T-helper 1 cell treated with Interleukin-12 subunit alpha and Interleukin-12 subunit beta and Interleukin-4 antibody, amounts not matched to agents 30 ng/mL and 1 ng/mL, for 36 hours (primary cell): Measurements from ENCODE around the gene SYT11. TPM values are rescaled to one million over a fixed set of nuclear protein-coding genes. Genes with fewer than 3 reads are reported as not detected.
"Not testable (repeated sequence)": the region's sequence is repeated elsewhere in the genome, so short reads cannot be mapped to it uniquely, and the experiment has no call there.

Source experiments
- intact Hi-C: fragments of 100-400 bp; cut with micrococcal nuclease; formaldehyde crosslinking; loops from one replicate; pipeline ENCODE4 v1.15.1; 2024
- total RNA-seq: library from RNA; stranded (reverse); gene quantifications from 2 replicates; pipeline ENCODE4 v1.2.3, GENCODE V29; 2022

SYT11 gene
- total RNA-seq, 1 donor from 2014 or later: 38.3 TPM

DNA sequence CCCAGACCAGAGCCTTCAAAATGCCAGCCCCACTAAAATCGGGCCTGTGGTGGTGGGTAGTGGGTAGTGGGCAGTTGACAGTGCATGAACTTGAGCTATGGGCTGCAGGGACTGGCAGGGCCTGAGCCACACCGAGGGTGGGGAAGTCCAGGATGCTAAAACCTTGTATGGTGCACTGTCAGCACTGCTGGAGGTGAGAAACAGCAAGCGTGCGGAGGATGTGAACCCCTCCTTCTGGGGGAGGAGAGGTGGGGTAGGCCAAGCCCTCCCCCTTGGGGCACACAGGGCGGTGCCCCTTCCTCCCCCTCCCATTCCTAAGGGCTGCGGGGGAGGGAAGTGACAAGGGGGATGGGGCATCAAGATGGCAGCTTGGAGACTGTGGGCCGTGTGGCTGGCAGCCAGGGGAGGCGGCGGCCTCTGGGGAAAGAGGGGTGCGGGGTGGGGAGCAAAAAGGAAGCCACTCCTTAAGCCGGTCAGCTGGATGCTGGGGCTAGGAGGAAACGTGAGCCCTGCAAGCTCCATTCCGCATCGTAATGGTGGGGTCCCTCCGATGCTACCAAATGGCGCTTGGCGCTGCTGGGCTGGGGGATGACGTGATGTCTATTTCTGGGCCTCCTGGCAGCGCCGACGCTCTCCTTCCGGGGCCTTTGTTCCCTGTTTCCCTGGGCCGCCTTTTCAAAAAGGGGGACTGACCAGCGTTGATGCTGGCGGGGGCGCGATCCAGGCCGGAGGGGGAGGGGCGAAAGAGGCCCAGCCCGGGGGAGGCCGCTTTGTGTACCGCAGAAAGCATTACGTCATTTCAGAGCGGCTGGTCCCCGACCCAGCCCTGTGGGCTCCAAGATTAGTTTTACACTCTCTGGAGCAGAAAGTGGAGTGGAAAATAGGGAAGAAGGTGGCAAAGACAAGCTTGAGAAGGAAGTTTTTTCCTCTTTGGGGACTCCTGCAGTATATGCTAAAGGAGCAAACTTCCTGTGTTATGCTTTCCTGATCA lies 809 bp downstream of the SYT11 start:
- intact Hi-C loops: loop anchor here (1.0 to 10.0 kb wide), 14 partner anchors 33 to 1639 kb away; partner anchors contain the start of genes ARHGEF2, ASH1L, FDPS and KHDC4

DNA sequence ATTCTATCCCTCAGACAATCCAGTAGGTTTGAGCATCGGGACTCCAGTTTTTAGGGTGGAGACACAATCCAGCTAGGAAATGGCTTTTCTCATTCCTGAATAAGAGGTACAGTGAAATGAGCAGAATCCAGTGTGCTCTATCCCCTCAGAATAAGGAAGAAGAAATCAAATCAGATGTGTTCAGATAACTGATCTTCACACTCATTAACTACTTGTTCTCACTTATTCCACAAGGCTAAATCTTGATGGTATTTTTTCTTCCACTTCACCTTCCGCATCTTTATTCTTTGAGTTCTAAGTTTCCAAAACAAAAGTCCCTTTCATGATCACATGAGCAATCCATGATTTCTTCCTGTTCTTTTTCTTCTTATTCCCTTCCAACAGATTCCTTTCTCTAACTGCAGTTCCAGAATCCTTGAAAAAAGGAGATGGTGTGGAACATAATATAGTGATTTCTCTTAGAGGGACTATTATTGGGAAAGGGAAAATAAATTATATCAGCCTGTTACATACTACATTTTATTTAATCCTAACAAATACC lies 1.7 kb downstream of the SYT11 start:
- intact Hi-C loops: loop anchor here (1.0 kb wide), 2 partner anchors 32 to 117 kb away; partner anchors contain the start of gene ARHGEF2

- intact Hi-C loops: no loop called here
Measured at GRCh38 chr1:155861896-155862295, 2.5 kb downstream of the SYT11 start.

DNA sequence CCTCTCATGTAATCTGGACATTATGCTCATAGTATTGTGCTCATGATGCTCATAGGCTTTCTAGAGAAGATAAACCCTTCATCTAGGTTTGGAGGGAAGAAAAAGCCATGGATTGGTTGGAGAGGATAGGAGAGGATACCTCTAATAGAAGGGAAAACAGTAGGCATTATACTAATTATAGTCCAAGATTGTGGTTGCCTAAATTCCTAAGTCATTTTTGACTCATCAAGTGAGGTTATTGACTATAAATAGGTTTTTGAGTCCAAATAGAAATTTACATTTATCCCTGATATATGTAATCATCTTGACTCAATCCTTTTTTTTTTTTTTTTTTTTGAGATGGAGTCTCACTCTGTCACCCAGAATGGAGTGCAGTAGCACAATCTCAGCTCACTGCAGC lies 5.0 kb downstream of the SYT11 start:
- intact Hi-C loops: no loop called here

GRCh38 chr1:155867766-155868165 lies 8.4 kb downstream of the SYT11 start:
- intact Hi-C loops: no loop called here

DNA sequence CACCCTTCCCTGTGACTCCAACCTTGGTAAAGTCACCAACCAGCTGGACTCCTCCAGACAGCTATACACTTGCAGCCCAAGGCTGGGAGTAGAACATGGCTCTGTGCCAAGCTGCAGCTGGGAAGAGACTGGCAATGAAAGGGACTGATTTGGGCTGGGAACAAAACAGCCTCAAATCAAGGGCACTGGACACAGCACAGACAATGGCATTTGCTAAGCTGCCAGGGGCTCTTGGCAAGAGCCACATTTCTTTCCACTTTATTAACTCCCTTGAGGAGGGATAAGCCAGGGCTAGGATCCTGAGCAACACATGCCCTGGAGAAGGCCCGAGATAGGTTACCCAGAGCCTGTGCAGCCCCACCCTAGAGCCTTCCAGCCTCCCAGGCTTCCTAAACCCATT lies 12.0 kb downstream of the SYT11 start:
- intact Hi-C loops: no loop called here

DNA sequence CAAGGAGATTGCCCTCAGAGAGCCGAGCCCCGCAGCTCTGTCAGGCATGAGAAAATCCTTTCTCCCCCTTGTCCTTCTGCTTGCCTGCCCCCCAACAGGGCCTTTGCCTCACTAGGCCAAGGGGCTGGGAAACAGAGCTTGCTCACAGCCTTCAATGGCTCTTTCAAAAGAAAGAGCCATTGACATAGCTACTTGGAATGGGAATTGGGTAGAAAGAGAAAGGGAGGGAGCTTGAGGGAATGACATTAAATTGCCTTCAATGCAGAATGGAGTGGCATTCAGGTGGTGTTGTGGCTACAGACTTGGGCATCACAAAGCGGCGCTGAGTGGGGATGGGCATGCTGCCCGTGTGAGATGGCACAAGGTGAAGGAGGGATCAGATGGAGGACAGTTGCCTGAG lies 13.2 kb downstream of the SYT11 start:
- intact Hi-C loops: no loop called here

GRCh38 chr1:155873860-155874259 lies 14.5 kb downstream of the SYT11 start:
- intact Hi-C loops: no loop called here

GRCh38 chr1:155877945-155878344 lies 18.6 kb downstream of the SYT11 start:
- intact Hi-C loops: no loop called here

- intact Hi-C loops: no loop called here
Measured at GRCh38 chr1:155880251-155880650, 20.9 kb downstream of the SYT11 start.

GRCh38 chr1:155880950-155881349 lies 21.6 kb downstream of the SYT11 start:
- intact Hi-C loops: no loop called here

DNA sequence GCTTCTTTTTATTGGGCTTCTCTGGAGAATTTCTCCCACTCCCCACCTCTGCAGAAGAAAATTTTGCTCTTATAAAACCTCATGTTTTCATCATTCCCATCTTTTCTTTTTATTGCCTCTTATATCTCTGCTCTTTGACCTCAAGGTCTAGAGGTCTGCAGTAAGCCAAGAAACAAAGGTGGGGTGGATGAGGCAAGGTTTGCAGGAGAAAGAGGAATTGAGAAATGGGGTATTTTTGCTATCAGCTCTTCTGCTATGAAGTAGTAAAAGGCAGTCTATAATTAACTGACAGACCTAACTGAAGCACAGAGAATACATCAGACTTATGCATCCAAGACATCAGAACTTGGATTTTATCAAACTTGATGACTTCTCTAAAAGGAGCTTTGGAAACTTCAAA lies 22.9 kb downstream of the SYT11 start:
- intact Hi-C loops: no loop called here

DNA sequence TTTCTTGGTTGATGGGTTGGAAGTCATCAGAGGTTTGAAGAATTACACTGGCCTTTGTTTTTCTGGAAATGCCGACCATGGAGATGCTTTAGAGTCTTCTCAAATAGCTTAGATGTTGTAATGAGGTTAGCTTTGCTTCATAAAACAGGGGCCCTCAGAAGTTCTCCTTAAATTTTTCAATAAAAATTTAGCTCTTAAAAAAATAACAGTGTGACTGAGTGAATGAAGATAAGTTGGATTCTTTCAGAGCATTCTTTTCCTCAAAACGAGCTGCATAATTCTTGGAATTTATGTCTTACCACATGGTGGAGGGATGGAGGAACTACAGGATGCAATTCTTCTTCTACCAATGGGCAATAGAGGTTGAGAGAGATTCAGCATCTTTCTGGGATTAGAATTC lies 23.4 kb downstream of the SYT11 start:
- intact Hi-C loops: no loop called here

- intact Hi-C loops: no loop called here
Measured at GRCh38 chr1:155884031-155884960, 24.9 kb downstream of the SYT11 start.

- intact Hi-C loops: no loop called here
Measured at GRCh38 chr1:155884982-155885381, 25.6 kb downstream of the SYT11 start.

DNA sequence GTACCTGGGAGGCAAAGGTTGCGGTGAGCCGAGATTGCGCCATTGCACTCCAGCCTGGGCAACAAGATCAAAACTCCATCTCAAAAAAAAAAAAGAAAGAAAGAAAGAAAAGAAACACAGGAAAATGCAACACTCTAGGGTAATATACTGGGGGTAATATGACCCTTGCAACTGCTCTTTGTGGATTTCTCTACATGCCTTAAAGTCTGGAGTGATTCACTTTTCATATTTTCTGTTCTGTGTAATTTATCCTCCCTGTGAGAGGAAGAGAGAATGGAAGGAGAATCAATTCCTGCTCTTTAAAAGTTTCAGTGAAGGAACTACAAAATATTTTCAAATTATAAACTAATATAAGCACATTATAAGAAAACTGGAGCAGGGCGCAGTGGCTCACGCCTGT lies 29.1 kb downstream of the SYT11 start:
- intact Hi-C loops: no loop called here

DNA sequence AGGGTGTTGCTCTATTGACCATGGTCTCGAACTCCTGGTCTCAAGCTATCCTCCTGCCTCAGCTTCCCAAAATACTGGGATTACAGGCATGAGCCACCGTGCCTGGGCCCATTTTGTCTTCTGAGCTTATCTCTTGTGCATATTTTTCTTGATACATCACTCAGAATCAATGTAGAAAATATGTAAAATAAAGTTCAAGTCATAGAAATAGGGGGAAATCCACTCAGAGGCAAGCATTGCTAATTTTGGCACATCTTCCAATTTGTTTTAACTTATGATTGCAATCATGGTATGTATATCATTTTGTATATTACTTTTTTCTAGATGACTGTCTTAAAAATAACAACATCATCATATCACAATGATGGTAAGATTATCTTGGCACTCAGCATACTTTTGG lies 30.2 kb downstream of the SYT11 start:
- intact Hi-C loops: no loop called here

GRCh38 chr1:155890251-155890650 lies 30.9 kb downstream of the SYT11 start:
- intact Hi-C loops: no loop called here

DNA sequence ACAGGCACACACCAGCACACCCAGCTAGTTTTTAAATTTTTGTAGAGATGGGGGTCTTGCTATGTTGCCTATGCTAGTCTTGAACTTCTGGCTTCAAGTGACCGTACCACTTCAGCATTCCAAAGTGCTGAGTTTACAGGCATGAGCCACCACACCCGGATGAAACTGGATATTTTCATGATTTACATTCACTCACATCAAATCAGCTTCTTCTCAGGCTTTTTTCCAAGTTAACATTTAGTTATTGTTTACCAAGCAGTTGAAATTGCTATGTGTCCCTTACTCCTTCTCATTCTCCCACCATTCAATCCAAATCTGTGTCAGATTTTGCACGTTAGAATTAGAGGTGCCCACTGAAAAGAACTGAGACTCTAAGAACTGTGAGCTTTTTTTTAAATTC lies 33.4 kb downstream of the SYT11 start:
- intact Hi-C loops: loop anchor here (1.0 kb wide), 2 partner anchors 18 to 32 kb away; no protein-coding TSS in a partner anchor

DNA sequence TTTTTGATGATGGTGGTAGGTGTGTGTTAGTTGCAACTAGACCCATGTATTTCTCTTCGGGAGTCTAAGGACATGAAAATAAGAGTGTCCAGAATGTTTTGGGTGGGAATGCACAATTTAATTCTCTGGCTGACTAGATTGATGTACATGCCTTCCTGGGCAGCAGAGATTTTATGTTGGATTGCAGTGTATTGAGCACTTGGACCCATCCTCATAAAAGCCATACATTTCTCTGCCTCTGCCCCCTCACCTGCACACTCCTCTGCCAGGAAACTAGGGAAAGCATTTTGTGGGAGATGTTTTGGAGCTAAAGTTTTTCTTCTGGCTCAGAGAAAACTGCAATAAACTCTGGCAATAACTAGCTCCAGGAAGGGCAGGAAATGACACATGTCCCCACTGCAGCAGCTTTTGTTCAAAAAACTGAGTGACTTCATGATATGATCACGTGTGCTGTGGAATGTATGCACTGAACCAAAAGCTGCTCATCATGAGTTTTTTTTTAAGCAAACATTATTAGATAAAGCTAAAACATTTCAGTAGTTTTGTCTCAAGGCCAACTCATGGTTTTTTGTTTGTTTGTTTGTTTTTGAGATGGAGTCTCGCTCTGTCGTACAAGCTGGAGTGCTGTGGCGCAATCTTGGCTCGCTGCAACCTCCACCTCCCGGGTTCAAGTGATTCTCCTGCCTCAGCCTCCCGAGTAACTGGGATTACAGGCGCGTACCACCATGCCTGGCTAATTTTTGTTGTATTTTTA lies 34.2 kb downstream of the SYT11 start:
- intact Hi-C loops: loop anchor here (1.0 kb wide), 2 partner anchors 17 to 33 kb away; no protein-coding TSS in a partner anchor

- intact Hi-C loops: not testable (repeated sequence)
Measured at GRCh38 chr1:155895617-155896016, 36.2 kb downstream of the SYT11 start.
